ENCODE data around the gene EFCAB5. TPM values are rescaled to one million over a fixed set of nuclear protein-coding genes. Genes with fewer than 3 reads are reported as not detected.
"Not testable (repeated sequence)": the region's sequence is repeated elsewhere in the genome, so short reads cannot be mapped to it uniquely, and the experiment has no call there.

The EFCAB5 gene
- total RNA-seq, 5 donors from 2014 or later (not counting 1 experiment from before 2014, with no cell fraction given), result 0.63 to 1.2 (median 1.0) TPM

DNA sequence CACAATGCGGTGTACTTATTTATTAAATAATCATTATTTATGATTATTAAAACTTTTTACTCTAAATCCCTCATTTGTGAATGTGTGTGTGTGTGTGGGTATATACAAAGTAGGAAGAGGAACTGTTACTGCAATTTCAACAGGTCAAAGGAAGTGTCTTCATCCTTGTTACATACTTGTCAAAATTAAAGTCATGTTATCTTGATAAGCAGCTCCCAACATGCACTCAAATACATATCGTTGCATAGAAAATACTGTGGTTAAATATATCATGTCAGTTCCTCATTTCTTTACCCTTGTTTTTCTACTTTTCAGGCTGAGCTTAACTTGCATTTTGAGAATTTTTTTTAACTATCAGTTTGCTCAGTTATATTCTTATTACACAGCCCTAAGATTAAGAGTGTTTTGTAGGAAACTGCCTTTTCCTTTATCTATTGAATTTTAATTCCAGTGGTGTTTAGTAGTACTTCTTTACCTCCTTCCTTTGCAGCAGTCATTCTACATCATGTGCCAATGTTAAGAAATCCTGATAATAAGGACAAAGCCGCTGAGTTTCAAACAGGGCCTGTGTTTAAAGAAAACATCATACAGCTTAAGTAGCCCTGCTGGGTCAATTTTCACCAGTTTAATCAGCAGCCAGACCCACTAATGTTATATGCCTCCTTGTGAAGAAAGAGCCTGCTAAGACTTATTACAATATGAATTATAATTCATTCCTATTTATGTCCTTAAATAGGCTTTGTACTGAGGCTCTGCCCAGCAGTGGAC lies 7.2 kb downstream of the EFCAB5 start:
- Histone ChIP-seq H3K27me3 (replicated peaks in 1 of 2; ENCODE audit: control insufficient read depth in 2 of 2, extremely low read depth in 1 of 2, insufficient read depth in 2 of 2, low read length in 1 of 2) (no peaks in the 10 kb centered on the region), H3K4me1 (ENCODE audit: control insufficient read depth in 1 of 2, extremely low read depth in 1 of 2, insufficient read depth in 2 of 2, low read length in 2 of 2) (peaks cover 0 to 2% of the 10 kb centered on the region in 2 experiments), H3K27ac (ENCODE audit: low read length) (no peak overlapping the region), H3K36me3 (ENCODE audit: control insufficient read depth in 2 of 2, extremely low read depth in 1 of 2, insufficient read depth in 1 of 2, low read length in 1 of 2) (no peaks in the 10 kb centered on the region), H3K9me3 (no peaks in the 10 kb centered on the region), H3K4me3 (ENCODE audit: control insufficient read depth in 1 of 2, extremely low read depth in 1 of 2, low read length in 1 of 2) (no peak overlapping the region)
- ChIA-PET CTCF (interaction anchor here in 1 of 2 donors (0.6 kb wide), 1 partner anchor 307 kb away, joined by 3 read pairs; no protein-coding TSS in a partner anchor), POLR2A (no interaction called here)
- Mint-ChIP-seq H3K9me3 (peaks cover 0 to 6% (median 4%) of the 10 kb centered on the region in 3 donors), H3K27ac (no peak overlapping the region), H3K4me1 (peaks cover 0 to 8% (median 6%) of the 10 kb centered on the region in 3 donors), H3K27me3 (no peaks in the 10 kb centered on the region), H3K4me3 (no peak overlapping the region), H3K36me3 (peaks cover 7% of the 10 kb centered on the region)
- no CpG with 5 or more reads among the region's 3 CpGs for WGBS (ENCODE audit: insufficient coverage)
- ATAC-seq (replicated peaks in 1 of 4) (no peak), DNase-seq (no peak)

DNA sequence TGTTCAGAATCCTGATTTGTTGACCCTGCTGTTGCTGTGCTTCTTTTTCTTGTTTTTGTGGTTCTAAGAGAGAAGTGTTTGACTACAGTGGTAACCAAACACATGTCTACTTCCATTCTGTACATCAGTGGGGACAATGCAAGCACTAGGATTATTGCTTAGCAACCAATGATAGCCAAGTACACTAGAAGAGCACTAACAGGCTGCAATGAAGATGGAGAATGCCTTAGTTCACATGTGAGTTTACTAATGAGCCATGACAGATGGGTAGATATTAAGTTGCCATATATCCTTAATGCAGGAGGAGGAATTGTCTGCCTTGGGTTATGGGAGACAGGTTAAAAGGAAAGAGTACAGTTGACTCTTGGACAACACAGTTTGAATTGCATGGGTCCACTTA lies 8.3 kb downstream of the EFCAB5 start:
- Mint-ChIP-seq H3K27ac (no peak overlapping the region), H3K27me3 (no peaks in the 10 kb centered on the region)

DNA sequence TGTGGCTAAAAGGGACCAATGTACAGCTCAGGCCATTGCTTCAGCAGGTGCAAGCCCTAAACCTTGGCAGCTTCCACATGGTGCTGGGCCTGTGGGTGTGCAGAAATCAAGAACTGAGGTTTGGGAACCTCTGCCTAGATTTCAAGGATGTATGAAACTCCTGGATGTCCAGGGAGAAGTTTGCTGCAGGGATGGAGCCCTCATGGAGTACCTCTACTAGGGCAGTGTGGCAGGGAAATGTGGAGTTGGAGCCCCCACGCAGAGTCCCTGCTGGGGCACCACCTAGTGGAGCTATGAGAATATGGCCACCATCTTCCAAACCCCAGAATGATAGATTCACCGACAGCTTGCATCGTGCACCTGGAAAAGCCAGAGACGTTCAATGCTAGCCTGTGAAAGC lies 13.0 kb downstream of the EFCAB5 start:
- H3K27me3 ChIP-seq (replicated peaks in 1 of 2; ENCODE audit: control insufficient read depth in 2 of 2, extremely low read depth in 1 of 2, insufficient read depth in 2 of 2, low read length in 1 of 2), result no peaks in the 10 kb centered on the region
- no peak overlapping the region for H3K27ac ChIP-seq (ENCODE audit: low read length)
- DNase-seq (no peak), ATAC-seq (replicated peaks in 1 of 4) (no peak)
- Mint-ChIP-seq H3K4me1 (no peaks in the 10 kb centered on the region), H3K27me3 (no peaks in the 10 kb centered on the region), H3K4me3 (no peak overlapping the region), H3K9me3 (peaks cover 2 to 10% (median 7%) of the 10 kb centered on the region in 3 donors), H3K27ac (no peak overlapping the region), H3K36me3 (peaks cover 4% of the 10 kb centered on the region)
- CTCF ChIA-PET, result no interaction called here
- no peaks in the 10 kb centered on the region for H3K9me3 ChIP-seq
- H3K36me3 ChIP-seq (ENCODE audit: control insufficient read depth in 2 of 2, extremely low read depth in 1 of 2, insufficient read depth in 1 of 2, low read length in 1 of 2), result no peaks in the 10 kb centered on the region
- 88% methylated on average over 4 of the region's 4 CpGs for WGBS (ENCODE audit: insufficient coverage)
- no peaks in the 10 kb centered on the region for H3K4me1 ChIP-seq (ENCODE audit: control insufficient read depth in 1 of 2, extremely low read depth in 1 of 2, insufficient read depth in 2 of 2, low read length in 2 of 2)
- no peak overlapping the region for H3K4me3 ChIP-seq (ENCODE audit: control insufficient read depth in 1 of 2, extremely low read depth in 1 of 2, low read length in 1 of 2)
- POLR2A ChIA-PET, result interaction anchor here in 1 of 2 donors (0.6 kb wide), 1 partner anchor 23 kb away, joined by 8 read pairs; no protein-coding TSS in a partner anchor

More for the DNA sequence above, 8.3 kb downstream of the EFCAB5 start:
- H3K4me3 Mint-ChIP-seq, result no peak overlapping the region
- CTCF ChIA-PET, result no interaction called here
- no peak overlapping the region for H3K27ac ChIP-seq (ENCODE audit: low read length)
- DNase-seq (no peak), ATAC-seq (replicated peaks in 1 of 4) (no peak)
- peaks cover 0 to 8% (median 6%) of the 10 kb centered on the region in 3 donors for H3K4me1 Mint-ChIP-seq
- H3K4me1 ChIP-seq (ENCODE audit: control insufficient read depth in 1 of 2, extremely low read depth in 1 of 2, insufficient read depth in 2 of 2, low read length in 2 of 2), result peaks cover 0 to 2% of the 10 kb centered on the region in 2 experiments
- H3K4me3 ChIP-seq (ENCODE audit: control insufficient read depth in 1 of 2, extremely low read depth in 1 of 2, low read length in 1 of 2), result no peak overlapping the region
- H3K9me3 ChIP-seq, result no peaks in the 10 kb centered on the region
- POLR2A ChIA-PET, result no interaction called here
- H3K36me3 Mint-ChIP-seq, result peaks cover 10% of the 10 kb centered on the region
- no peaks in the 10 kb centered on the region for H3K36me3 ChIP-seq (ENCODE audit: control insufficient read depth in 2 of 2, extremely low read depth in 1 of 2, insufficient read depth in 1 of 2, low read length in 1 of 2)
- H3K27me3 ChIP-seq (replicated peaks in 1 of 2; ENCODE audit: control insufficient read depth in 2 of 2, extremely low read depth in 1 of 2, insufficient read depth in 2 of 2, low read length in 1 of 2), result no peaks in the 10 kb centered on the region
- H3K9me3 Mint-ChIP-seq, result peaks cover 0 to 10% (median 7%) of the 10 kb centered on the region in 3 donors

- H3K4me3 Mint-ChIP-seq, result no peak overlapping the region
- H3K27ac Mint-ChIP-seq, result no peak overlapping the region
- H3K27ac ChIP-seq (ENCODE audit: low read length), result no peak overlapping the region
- H3K4me3 ChIP-seq (ENCODE audit: control insufficient read depth in 1 of 2, extremely low read depth in 1 of 2, low read length in 1 of 2), result no peak overlapping the region
- no peaks in the 10 kb centered on the region for H3K4me1 ChIP-seq (ENCODE audit: control insufficient read depth in 1 of 2, extremely low read depth in 1 of 2, insufficient read depth in 2 of 2, low read length in 2 of 2)
- no peak for DNase-seq
- H3K36me3 Mint-ChIP-seq, result peaks cover 4% of the 10 kb centered on the region
- H3K4me1 Mint-ChIP-seq, result no peaks in the 10 kb centered on the region
- peaks cover 2 to 10% (median 7%) of the 10 kb centered on the region in 3 donors for H3K9me3 Mint-ChIP-seq
- ChIA-PET POLR2A (interaction anchor here in 1 of 2 donors (0.6 kb wide), 1 partner anchor 405 kb away, joined by 6 read pairs; no protein-coding TSS in a partner anchor), CTCF (interaction anchor here (0.9 to 1.4 kb wide), 3 partner anchors 8 to 26 kb away, joined by 3 to 6 read pairs (median 3); partner anchors contain the start of gene SSH2 (in 2 of the 2))
- ATAC-seq (replicated peaks in 1 of 4), result no peak
- H3K36me3 ChIP-seq (ENCODE audit: control insufficient read depth in 2 of 2, extremely low read depth in 1 of 2, insufficient read depth in 1 of 2, low read length in 1 of 2), result no peaks in the 10 kb centered on the region
- H3K9me3 ChIP-seq, result no peaks in the 10 kb centered on the region
- H3K27me3 Mint-ChIP-seq, result no peaks in the 10 kb centered on the region
- H3K27me3 ChIP-seq (replicated peaks in 1 of 2; ENCODE audit: control insufficient read depth in 2 of 2, extremely low read depth in 1 of 2, insufficient read depth in 2 of 2, low read length in 1 of 2), result no peaks in the 10 kb centered on the region
Observed at GRCh38 chr17:29956225-29956624, 14.8 kb downstream of the EFCAB5 start.

GRCh38 chr17:29957488-29957887 lies 16.1 kb downstream of the EFCAB5 start:
- H3K4me3 Mint-ChIP-seq; H3K36me3 Mint-ChIP-seq; H3K4me1 ChIP-seq (ENCODE audit: control insufficient read depth in 1 of 2, extremely low read depth in 1 of 2, insufficient read depth in 2 of 2, low read length in 2 of 2); POLR2A ChIA-PET; CTCF ChIA-PET; ATAC-seq (replicated peaks in 1 of 4); H3K27me3 Mint-ChIP-seq; H3K4me3 ChIP-seq (ENCODE audit: control insufficient read depth in 1 of 2, extremely low read depth in 1 of 2, low read length in 1 of 2); H3K9me3 ChIP-seq; DNase-seq; H3K36me3 ChIP-seq (ENCODE audit: control insufficient read depth in 2 of 2, extremely low read depth in 1 of 2, insufficient read depth in 1 of 2, low read length in 1 of 2); H3K4me1 Mint-ChIP-seq; H3K27ac Mint-ChIP-seq; H3K27ac ChIP-seq (ENCODE audit: low read length); H3K27me3 ChIP-seq (replicated peaks in 1 of 2; ENCODE audit: control insufficient read depth in 2 of 2, extremely low read depth in 1 of 2, insufficient read depth in 2 of 2, low read length in 1 of 2): not testable (repeated sequence)
- no CpG with 5 or more reads among the region's 1 CpG for WGBS (ENCODE audit: insufficient coverage)
- H3K9me3 Mint-ChIP-seq, result peaks cover 2 to 10% (median 7%) of the 10 kb centered on the region in 3 donors

DNA sequence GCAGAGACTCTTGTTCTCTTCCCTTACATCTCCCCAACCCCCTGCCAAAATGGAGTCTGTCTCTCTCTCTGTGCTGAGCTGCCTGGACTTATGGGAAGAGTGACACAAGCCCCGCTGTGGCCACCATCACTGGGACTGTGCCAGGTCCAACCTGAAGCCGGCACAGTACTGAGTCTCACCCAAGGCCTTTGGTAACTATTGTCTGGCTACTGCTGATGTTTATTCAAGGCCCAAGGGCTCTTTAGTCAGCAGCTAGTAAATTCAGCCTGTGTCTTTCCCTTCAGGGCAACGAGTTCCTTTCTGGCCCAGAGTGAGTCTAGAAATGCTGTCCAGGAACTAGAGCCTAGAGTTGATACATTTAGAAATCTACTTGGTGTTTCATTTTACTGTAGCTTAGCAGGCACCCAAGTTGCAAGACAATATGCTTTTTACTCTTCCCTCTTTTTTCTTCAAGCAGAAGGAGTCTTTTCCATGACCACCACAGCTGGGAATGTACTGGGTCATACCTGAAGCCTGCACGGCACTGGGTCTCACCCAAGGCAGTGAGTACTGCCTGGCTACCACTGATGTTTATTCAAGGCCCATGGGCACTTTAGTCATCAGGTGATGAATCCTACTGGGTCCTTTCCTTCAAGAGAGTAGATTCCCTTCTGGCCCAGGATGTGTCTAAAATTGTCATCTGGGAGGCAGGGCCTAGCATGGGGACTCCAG lies 17.7 kb downstream of the EFCAB5 start:
- Histone ChIP-seq H3K9me3 (no peaks in the 10 kb centered on the region), H3K4me3 (ENCODE audit: control insufficient read depth in 1 of 2, extremely low read depth in 1 of 2, low read length in 1 of 2) (no peak overlapping the region), H3K27me3 (replicated peaks in 1 of 2; ENCODE audit: control insufficient read depth in 2 of 2, extremely low read depth in 1 of 2, insufficient read depth in 2 of 2, low read length in 1 of 2) (no peaks in the 10 kb centered on the region), H3K36me3 (ENCODE audit: control insufficient read depth in 2 of 2, extremely low read depth in 1 of 2, insufficient read depth in 1 of 2, low read length in 1 of 2) (no peaks in the 10 kb centered on the region), H3K27ac (ENCODE audit: low read length) (no peak overlapping the region), H3K4me1 (ENCODE audit: control insufficient read depth in 1 of 2, extremely low read depth in 1 of 2, insufficient read depth in 2 of 2, low read length in 2 of 2) (no peaks in the 10 kb centered on the region)
- DNase-seq (no peak), ATAC-seq (replicated peaks in 1 of 4) (no peak)
- ChIA-PET POLR2A (no interaction called here), CTCF (no interaction called here)
- no peak overlapping the region for H3K27ac Mint-ChIP-seq
- peaks cover 0 to 4% (median 2%) of the 10 kb centered on the region in 3 donors for H3K9me3 Mint-ChIP-seq
- H3K4me1 Mint-ChIP-seq, result no peaks in the 10 kb centered on the region
- H3K36me3 Mint-ChIP-seq, result peaks cover 3% of the 10 kb centered on the region
- WGBS (ENCODE audit: insufficient coverage), result 93% methylated on average over 3 of the region's 4 CpGs
- no peaks in the 10 kb centered on the region for H3K27me3 Mint-ChIP-seq
- H3K4me3 Mint-ChIP-seq, result no peak overlapping the region
